Measurements from ENCODE around the gene CCDC149. TPM values are rescaled to one million over a fixed set of nuclear protein-coding genes. Genes with fewer than 3 reads are reported as not detected.

Gene CCDC149
- total and polyA plus RNA-seq, 2 donors (not counting 3 experiments of a cell fraction or from before 2014, with no cell fraction given) = 7.8 to 11.3 TPM

DNA sequence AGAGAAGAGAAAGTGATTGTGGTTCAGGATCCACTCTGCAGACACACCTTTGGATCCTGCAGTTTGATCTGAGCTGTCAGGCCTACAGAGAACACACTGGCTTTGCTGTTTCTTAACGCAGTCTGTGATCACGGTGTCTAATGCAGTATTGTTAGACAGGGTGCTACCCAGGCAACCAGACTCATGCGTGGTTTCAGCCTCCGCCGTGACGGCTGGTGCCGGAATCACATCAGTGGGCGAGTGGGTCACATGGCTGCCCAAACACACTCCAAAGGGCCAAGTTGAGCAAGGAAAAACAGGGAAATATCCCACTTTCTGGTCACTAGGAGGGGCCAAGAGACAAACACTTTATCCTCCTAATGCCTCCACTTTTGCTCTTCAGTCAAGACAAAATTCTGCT is 27.5 kb downstream of the CCDC149 start:
- H3K4me1 ChIP-seq (ENCODE audit: control insufficient read depth, extremely low read depth, insufficient read depth, low read length) = no peaks in the 10 kb centered on the region
- DNase-seq (ENCODE audit: low read depth, low spot score) (no peak), FAIRE-seq (no peak)
- no peaks in the 10 kb centered on the region for H3K79me2 ChIP-seq (ENCODE audit: control insufficient read depth, insufficient read depth, low read length)
- TF ChIP-seq EZH2 (IDR thresholded peaks at IDR 0.05; ENCODE audit: borderline replicate concordance, low read depth, low read length, severe bottlenecking) (no peak), POLR2A (IDR thresholded peaks at IDR 0.05; ENCODE audit: low read depth, low read length) (no peak), JUN (IDR thresholded peaks at IDR 0.05; ENCODE audit: borderline replicate concordance, insufficient read depth, insufficient read length, low read depth) (no peak), MYC (IDR thresholded peaks at IDR 0.05; ENCODE audit: low read depth, low read length) (no peak), GATA2 (IDR thresholded peaks at IDR 0.05; ENCODE audit: insufficient read depth, insufficient read length, low read depth, low read length) (no peak)
- TF ChIP-seq, protein P1, sequence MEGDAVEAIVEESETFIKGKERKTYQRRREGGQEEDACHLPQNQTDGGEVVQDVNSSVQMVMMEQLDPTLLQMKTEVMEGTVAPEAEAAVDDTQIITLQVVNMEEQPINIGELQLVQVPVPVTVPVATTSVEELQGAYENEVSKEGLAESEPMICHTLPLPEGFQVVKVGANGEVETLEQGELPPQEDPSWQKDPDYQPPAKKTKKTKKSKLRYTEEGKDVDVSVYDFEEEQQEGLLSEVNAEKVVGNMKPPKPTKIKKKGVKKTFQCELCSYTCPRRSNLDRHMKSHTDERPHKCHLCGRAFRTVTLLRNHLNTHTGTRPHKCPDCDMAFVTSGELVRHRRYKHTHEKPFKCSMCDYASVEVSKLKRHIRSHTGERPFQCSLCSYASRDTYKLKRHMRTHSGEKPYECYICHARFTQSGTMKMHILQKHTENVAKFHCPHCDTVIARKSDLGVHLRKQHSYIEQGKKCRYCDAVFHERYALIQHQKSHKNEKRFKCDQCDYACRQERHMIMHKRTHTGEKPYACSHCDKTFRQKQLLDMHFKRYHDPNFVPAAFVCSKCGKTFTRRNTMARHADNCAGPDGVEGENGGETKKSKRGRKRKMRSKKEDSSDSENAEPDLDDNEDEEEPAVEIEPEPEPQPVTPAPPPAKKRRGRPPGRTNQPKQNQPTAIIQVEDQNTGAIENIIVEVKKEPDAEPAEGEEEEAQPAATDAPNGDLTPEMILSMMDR (IDR thresholded peaks at IDR 0.05; ENCODE audit: extremely low read depth in 1 of 2, insufficient read depth in 1 of 2, low read depth in 1 of 2, low read length in 2 of 2) = no peak
- TF ChIP-seq, protein P2, sequence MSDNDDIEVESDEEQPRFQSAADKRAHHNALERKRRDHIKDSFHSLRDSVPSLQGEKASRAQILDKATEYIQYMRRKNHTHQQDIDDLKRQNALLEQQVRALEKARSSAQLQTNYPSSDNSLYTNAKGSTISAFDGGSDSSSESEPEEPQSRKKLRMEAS (IDR thresholded peaks at IDR 0.05; ENCODE audit: insufficient read depth, insufficient read length) = no peak
- H3K9ac ChIP-seq (replicated peaks; ENCODE audit: extremely low read depth, insufficient read depth, low read length) = no peak overlapping the region
- H3K4me2 ChIP-seq (ENCODE audit: insufficient read depth, low read length) = no peak overlapping the region
- ChIA-PET CTCF (no interaction called here), POLR2A (no interaction called here)
- BruUV-seq (replicated peaks) = no TSS peak
- H2AFZ ChIP-seq (ENCODE audit: low read depth, low read length) = no peak overlapping the region
- no peaks in the 10 kb centered on the region for H3K27me3 ChIP-seq (ENCODE audit: control insufficient read depth in 2 of 2, insufficient read depth in 2 of 2, low read length in 2 of 2)
- no peaks in the 10 kb centered on the region for H3K9me3 ChIP-seq (replicated peaks; ENCODE audit: control insufficient read depth, insufficient read depth, low read length)
- H4K20me1 ChIP-seq (replicated peaks; ENCODE audit: control insufficient read depth, extremely low read depth, insufficient read depth, low read length) = no peaks in the 10 kb centered on the region
- intact Hi-C loops (cut with micrococcal nuclease) = no loop called here
- no peak overlapping the region for H3K27ac ChIP-seq (ENCODE audit: insufficient read depth, low read depth, low read length)
- H3K36me3 ChIP-seq (ENCODE audit: control insufficient read depth in 2 of 2, extremely low read depth in 1 of 2, insufficient read depth in 2 of 2, low read length in 2 of 2) = no peaks in the 10 kb centered on the region
- H3K9me1 ChIP-seq (replicated peaks; ENCODE audit: control insufficient read depth, extremely low read depth, insufficient read depth, low read length) = no peaks in the 10 kb centered on the region
- dilution Hi-C loops (cut with MboI; ENCODE audit: extremely low pct_ligation_motif_present, low sequenced_read_pairs) = no loop called here
- H3K4me3 ChIP-seq (replicated peaks in 1 of 3; ENCODE audit: insufficient read depth in 1 of 3, low read depth in 1 of 3, low read length in 3 of 3) = no peak overlapping the region

All from endothelial cell of umbilical vein (primary cell).